Liver (tissue), 3 donors: Measurements from ENCODE around the gene F2R.

ENCODE experiments used
- CTCF ChIP-seq: fragments of 150-350 bp; IDR thresholded peaks from 2 replicates; pipeline ENCODE4 v1.5.1; 2017; ENCODE audit warnings: improper control_type of control experiment, low read depth, low read length; ENCODE audit not compliant: missing input control
- GABPA ChIP-seq, 2 donors: IDR thresholded peaks in 1 of 2; conservative IDR thresholded peaks in 1 of 2; 2 replicates each; pipeline ENCODE4 v1.6.1; 2016; ENCODE audit warnings: antibody characterized with exemption in 2 of 2, mild to moderate bottlenecking in 1 of 2, moderate library complexity in 1 of 2
- NR2F2 ChIP-seq: IDR thresholded peaks from 2 replicates; pipeline ENCODE4 v1.6.1; 2016; ENCODE audit warnings: antibody characterized with exemption
- RXRA ChIP-seq, 2 donors: IDR thresholded peaks; 2 replicates each; pipeline ENCODE4 v1.6.1; 2017 to 2018; ENCODE audit warnings: antibody characterized with exemption in 2 of 2, mild to moderate bottlenecking in 1 of 2
- TAF1 ChIP-seq: conservative IDR thresholded peaks from 2 replicates; pipeline ENCODE4 v1.6.1; 2016; ENCODE audit warnings: antibody characterized with exemption, mild to moderate bottlenecking
- YY1 ChIP-seq: IDR thresholded peaks from 2 replicates; pipeline ENCODE4 v1.6.1; 2016; ENCODE audit warnings: antibody characterized with exemption, mild to moderate bottlenecking
- TF ChIP-seq, protein P1 (sequence below): IDR thresholded peaks from 2 replicates; pipeline ENCODE4 v1.6.1; 2016; ENCODE audit warnings: antibody characterized with exemption, mild to moderate bottlenecking
- donor health status: healthy.
- donor health status: healthy.

- peak; percentile 23 for TF ChIP-seq CTCF
- TF ChIP-seq NR2F2: no peak
- TF ChIP-seq YY1: no peak
- TF ChIP-seq GABPA (IDR thresholded peaks at IDR 0.05 in 1 of 2, conservative IDR thresholded peaks at IDR 0.05 in 1 of 2): no peak
- TF ChIP-seq, protein P1, sequence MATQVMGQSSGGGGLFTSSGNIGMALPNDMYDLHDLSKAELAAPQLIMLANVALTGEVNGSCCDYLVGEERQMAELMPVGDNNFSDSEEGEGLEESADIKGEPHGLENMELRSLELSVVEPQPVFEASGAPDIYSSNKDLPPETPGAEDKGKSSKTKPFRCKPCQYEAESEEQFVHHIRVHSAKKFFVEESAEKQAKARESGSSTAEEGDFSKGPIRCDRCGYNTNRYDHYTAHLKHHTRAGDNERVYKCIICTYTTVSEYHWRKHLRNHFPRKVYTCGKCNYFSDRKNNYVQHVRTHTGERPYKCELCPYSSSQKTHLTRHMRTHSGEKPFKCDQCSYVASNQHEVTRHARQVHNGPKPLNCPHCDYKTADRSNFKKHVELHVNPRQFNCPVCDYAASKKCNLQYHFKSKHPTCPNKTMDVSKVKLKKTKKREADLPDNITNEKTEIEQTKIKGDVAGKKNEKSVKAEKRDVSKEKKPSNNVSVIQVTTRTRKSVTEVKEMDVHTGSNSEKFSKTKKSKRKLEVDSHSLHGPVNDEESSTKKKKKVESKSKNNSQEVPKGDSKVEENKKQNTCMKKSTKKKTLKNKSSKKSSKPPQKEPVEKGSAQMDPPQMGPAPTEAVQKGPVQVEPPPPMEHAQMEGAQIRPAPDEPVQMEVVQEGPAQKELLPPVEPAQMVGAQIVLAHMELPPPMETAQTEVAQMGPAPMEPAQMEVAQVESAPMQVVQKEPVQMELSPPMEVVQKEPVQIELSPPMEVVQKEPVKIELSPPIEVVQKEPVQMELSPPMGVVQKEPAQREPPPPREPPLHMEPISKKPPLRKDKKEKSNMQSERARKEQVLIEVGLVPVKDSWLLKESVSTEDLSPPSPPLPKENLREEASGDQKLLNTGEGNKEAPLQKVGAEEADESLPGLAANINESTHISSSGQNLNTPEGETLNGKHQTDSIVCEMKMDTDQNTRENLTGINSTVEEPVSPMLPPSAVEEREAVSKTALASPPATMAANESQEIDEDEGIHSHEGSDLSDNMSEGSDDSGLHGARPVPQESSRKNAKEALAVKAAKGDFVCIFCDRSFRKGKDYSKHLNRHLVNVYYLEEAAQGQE: no peak
- no peak for TF ChIP-seq TAF1
- TF ChIP-seq RXRA (IDR thresholded peaks at IDR 0.05): no peak
These were observed at the start of gene F2R for GRCh38 chr5:76715736-76716455.
